Nephron (organoid): Measurements from ENCODE around the gene SIPA1L3.

ENCODE experiments used
- H3K27ac Mint-ChIP-seq, 3 experiments: 2 replicates each; pipeline ENCODE4 v1.8.0; 2020; ENCODE audit warnings: mixed read lengths in 3 of 3, mild to moderate bottlenecking in 2 of 3, moderate library complexity in 1 of 3
- H3K27me3 Mint-ChIP-seq: 2 replicates; pipeline ENCODE4 v1.8.0; 2021; ENCODE audit warnings: low read depth, mild to moderate bottlenecking, moderate library complexity, mixed read lengths
- H3K36me3 Mint-ChIP-seq: 2 replicates; pipeline ENCODE4 v1.8.0; 2020; ENCODE audit warnings: low read depth, mixed read lengths
- H3K4me1 Mint-ChIP-seq: 2 replicates; pipeline ENCODE4 v1.8.0; 2020; ENCODE audit warnings: mixed read lengths
- H3K4me3 Mint-ChIP-seq, 3 experiments: 2 replicates each; pipeline ENCODE4 v1.8.0; 2020; ENCODE audit warnings: mild to moderate bottlenecking in 3 of 3, mixed read lengths in 3 of 3, moderate library complexity in 2 of 3
- H3K9me3 Mint-ChIP-seq: 2 replicates; pipeline ENCODE4 v1.8.0; 2020; ENCODE audit warnings: mixed read lengths
- TF ChIP-seq, protein P1 (sequence below), 3 experiments: fragments of 200-600 bp; sonication (generic); IDR thresholded peaks; one replicate each; pipeline ENCODE4 v1.5.0; 2021; ENCODE audit warnings: antibody characterized with exemption in 3 of 3; ENCODE audit not compliant: unreplicated experiment in 3 of 3

Gene SIPA1L3

DNA sequence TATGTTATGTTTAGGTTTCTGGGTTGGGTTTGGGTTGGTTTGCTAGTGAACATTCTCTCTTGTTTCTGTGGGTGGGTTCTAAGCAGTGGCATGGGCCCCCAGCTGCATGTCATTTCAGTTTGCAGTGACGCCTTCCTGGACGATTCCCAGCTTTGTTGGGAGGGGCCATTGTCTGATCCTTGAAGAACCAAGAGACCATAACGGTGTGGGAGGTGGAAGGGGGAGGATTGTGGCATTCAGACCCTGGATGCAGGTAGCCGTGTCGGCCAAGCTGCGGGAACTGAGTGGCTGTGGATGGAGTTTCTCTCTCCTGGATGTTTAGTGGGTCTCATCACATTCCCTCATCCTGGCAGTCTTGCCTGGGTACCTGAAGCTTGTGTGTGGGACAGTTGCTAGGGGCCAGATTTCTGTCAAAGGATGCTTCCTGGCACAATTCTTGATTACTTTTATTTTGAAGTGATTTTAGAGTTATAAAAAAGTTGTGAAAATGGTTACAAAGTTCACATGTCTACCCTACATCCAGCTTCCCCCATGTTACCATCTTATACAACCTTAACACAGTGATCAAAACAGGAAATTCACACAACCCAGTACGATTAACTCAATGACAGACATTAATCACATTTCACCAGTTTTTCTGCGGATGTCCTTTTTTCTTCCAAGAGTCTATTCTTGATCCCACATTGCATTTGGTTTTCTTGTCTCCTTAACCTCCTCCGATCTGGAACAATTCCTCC is 123.8 kb downstream of the SIPA1L3 start:
- H3K4me3 Mint-ChIP-seq: no peak overlapping the region
- peaks cover 16% of the 10 kb centered on the region for H3K36me3 Mint-ChIP-seq
- no peaks in the 10 kb centered on the region for H3K27me3 Mint-ChIP-seq
- peaks cover 7% of the 10 kb centered on the region for H3K4me1 Mint-ChIP-seq
- no peak overlapping the region for H3K27ac Mint-ChIP-seq
- no peaks in the 10 kb centered on the region for H3K9me3 Mint-ChIP-seq
- TF ChIP-seq, protein P1, sequence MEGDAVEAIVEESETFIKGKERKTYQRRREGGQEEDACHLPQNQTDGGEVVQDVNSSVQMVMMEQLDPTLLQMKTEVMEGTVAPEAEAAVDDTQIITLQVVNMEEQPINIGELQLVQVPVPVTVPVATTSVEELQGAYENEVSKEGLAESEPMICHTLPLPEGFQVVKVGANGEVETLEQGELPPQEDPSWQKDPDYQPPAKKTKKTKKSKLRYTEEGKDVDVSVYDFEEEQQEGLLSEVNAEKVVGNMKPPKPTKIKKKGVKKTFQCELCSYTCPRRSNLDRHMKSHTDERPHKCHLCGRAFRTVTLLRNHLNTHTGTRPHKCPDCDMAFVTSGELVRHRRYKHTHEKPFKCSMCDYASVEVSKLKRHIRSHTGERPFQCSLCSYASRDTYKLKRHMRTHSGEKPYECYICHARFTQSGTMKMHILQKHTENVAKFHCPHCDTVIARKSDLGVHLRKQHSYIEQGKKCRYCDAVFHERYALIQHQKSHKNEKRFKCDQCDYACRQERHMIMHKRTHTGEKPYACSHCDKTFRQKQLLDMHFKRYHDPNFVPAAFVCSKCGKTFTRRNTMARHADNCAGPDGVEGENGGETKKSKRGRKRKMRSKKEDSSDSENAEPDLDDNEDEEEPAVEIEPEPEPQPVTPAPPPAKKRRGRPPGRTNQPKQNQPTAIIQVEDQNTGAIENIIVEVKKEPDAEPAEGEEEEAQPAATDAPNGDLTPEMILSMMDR (IDR thresholded peaks at IDR 0.05; ENCODE audit: unreplicated experiment in 3 of 3): no peak

DNA sequence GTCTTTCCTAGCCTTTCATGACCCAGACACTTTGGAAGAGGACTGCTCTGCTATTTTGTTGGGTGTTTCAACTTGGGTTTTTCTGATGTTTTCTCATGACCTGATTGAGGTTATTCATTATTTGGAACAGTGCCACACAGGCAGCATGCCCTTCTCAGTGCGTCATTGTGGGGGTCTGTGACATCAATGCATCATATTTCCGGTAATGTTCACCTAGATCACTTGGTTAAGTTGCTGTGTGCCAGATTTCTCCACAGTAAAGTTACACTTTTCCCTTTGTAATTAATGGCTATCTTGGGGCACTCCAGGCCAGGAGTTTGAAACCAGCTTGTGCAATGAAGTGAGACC is 124.4 kb downstream of the SIPA1L3 start:
- H3K4me3 Mint-ChIP-seq: no peak overlapping the region
- TF ChIP-seq, protein P1 (IDR thresholded peaks at IDR 0.05; ENCODE audit: unreplicated experiment in 3 of 3): no peak
- H3K9me3 Mint-ChIP-seq: no peaks in the 10 kb centered on the region
- no peak overlapping the region for H3K27ac Mint-ChIP-seq
- no peaks in the 10 kb centered on the region for H3K27me3 Mint-ChIP-seq
- peaks cover 13% of the 10 kb centered on the region for H3K4me1 Mint-ChIP-seq
- H3K36me3 Mint-ChIP-seq: peaks cover 16% of the 10 kb centered on the region

DNA sequence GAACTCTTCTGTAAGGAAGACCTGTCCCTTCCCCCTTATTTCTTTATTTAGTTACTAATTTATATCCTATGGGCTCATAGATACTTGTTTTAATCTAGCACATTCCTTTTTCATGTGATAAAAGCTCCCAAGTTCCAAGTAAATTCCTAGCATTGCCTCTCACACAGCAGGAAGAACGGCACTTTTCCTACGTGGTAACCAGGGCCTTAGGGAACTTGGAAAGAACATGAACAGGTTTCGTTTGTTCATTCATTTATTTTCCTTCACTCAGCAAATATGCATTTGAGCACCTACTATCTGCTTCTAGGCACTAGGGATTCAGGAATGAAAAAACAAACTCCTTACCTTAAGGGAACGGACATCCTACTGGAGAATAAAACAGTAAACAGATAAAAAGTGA is 125.1 kb downstream of the SIPA1L3 start:
- no peaks in the 10 kb centered on the region for H3K9me3 Mint-ChIP-seq
- no peak overlapping the region for H3K4me3 Mint-ChIP-seq
- TF ChIP-seq, protein P1 (IDR thresholded peaks at IDR 0.05; ENCODE audit: unreplicated experiment in 3 of 3): no peak

DNA sequence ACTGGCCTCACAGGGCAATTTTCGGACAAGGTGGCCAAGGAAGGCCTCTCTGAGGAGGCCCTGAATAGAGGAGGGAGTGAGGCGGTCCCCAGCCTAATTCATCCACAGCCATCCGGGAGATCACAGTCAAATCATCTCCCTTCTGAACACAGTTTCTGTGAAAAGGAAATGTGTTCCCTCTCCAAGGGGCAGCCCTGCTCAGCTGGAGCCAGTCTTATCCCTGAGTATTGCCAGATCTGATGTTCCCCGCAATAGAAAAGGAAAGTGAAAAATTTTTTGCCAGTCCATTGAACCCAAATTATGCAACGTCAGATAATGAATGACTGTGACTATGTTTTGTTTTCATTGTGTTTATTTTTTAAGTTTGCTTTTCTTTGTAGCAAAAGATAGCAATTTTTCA is 125.9 kb downstream of the SIPA1L3 start:
- no peak overlapping the region for H3K27ac Mint-ChIP-seq
- no peaks in the 10 kb centered on the region for H3K9me3 Mint-ChIP-seq
- H3K27me3 Mint-ChIP-seq: no peaks in the 10 kb centered on the region
- peaks cover 27% of the 10 kb centered on the region for H3K4me1 Mint-ChIP-seq
- no peak overlapping the region for H3K4me3 Mint-ChIP-seq
- TF ChIP-seq, protein P1 (IDR thresholded peaks at IDR 0.05; ENCODE audit: unreplicated experiment in 3 of 3): no peak
- peaks cover 16% of the 10 kb centered on the region for H3K36me3 Mint-ChIP-seq

More for the DNA sequence above, 125.1 kb downstream of the SIPA1L3 start:
- H3K4me1 Mint-ChIP-seq: peaks cover 19% of the 10 kb centered on the region
- H3K36me3 Mint-ChIP-seq: peaks cover 16% of the 10 kb centered on the region
- no peak overlapping the region for H3K27ac Mint-ChIP-seq
- H3K27me3 Mint-ChIP-seq: no peaks in the 10 kb centered on the region

DNA sequence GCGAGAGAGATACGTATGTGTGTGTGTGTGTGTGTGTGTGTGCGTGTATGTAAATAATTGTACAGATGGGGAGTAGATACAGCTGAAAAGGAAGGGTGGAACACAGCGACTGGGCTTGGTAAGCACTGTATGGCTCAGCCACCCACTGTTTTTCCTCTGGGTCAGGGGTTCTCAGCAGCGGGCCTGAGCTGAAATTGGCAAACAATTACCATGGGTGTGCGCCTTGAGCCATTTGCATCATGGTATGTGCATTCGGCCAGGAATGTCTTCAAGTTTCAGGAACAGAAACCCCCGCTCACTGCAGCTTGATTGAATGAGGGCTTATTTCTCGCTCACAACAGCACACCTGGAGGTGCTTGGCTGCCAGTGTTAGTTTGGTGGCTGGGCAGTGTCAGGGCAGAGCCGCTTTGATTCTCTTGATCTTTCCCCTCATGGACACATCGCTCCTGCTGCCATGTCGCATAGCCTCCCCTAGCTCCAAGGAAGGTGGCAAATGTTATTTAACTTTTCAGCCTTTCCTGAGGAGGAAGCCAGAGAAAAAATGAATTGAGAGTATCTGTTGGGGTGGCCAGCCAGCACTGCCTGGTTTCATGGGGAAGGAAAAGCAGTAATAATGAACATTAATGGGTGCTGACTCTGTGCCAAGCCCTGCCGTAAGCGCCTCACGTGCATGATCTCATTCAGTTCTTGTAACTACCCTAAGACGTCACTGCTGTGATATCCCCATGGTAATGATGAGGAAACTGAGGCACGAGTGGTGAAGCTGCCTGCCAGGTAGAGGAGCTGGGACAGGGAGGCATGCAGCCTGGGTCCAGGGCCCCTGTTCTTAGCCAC is 126.9 kb downstream of the SIPA1L3 start:
- H3K27ac Mint-ChIP-seq: peak overlapping the region in 1 of 3 experiments; percentile 2
- peaks cover 16% of the 10 kb centered on the region for H3K36me3 Mint-ChIP-seq
- TF ChIP-seq, protein P1 (IDR thresholded peaks at IDR 0.05; ENCODE audit: unreplicated experiment in 3 of 3): no peak
- H3K4me3 Mint-ChIP-seq: no peak overlapping the region
- H3K27me3 Mint-ChIP-seq: no peaks in the 10 kb centered on the region
- peaks cover 29% of the 10 kb centered on the region for H3K4me1 Mint-ChIP-seq
- H3K9me3 Mint-ChIP-seq: no peaks in the 10 kb centered on the region
